HepG2 (cell line): ENCODE measurements around the gene OAF. TPM values are rescaled to one million over a fixed set of nuclear protein-coding genes. Genes with fewer than 3 reads are reported as not detected.

Experiments used
- ARID3A ChIP-seq: IDR thresholded peaks from 2 replicates; pipeline ENCODE4 v1.6.1; 2012; ENCODE audit warnings: low read depth, low read length, improper control_type of control experiment
- ARID4A ChIP-seq: sonication (generic); formaldehyde crosslinking; IDR thresholded peaks from 2 replicates; pipeline ENCODE4 v1.5.0; 2020; ENCODE audit warnings: mild to moderate bottlenecking, missing genetic modification reagents, borderline replicate concordance
- CENPX ChIP-seq: sonication (generic); formaldehyde crosslinking; IDR thresholded peaks from 2 replicates; pipeline ENCODE4 v1.9.0; 2021; ENCODE audit warnings: mild to moderate bottlenecking, missing genetic modification reagents, moderate library complexity
- MXI1 ChIP-seq: IDR thresholded peaks from 3 replicates; pipeline ENCODE4 v1.6.1; 2012; ENCODE audit warnings: low read depth, low read length, inconsistent platforms, borderline replicate concordance
- NFKBIZ ChIP-seq: IDR thresholded peaks from 2 replicates; pipeline ENCODE4 v1.6.1; 2018; ENCODE audit warnings: missing genetic modification reagents, missing compliant biosample characterization
- NR1H2 ChIP-seq: sonication (generic); formaldehyde crosslinking; IDR thresholded peaks from 2 replicates; pipeline ENCODE4 v1.8.1; 2022; ENCODE audit warnings: low read depth, missing genetic modification reagents, borderline replicate concordance
- POLR2AphosphoS2 ChIP-seq: IDR thresholded peaks from 2 replicates; pipeline ENCODE4 v1.6.1; 2011; ENCODE audit warnings: low read depth, low read length, improper control_type of control experiment
- PRMT3 ChIP-seq: sonication (generic); formaldehyde crosslinking; IDR thresholded peaks from 2 replicates; pipeline ENCODE4 v1.8.1; 2022; ENCODE audit warnings: low read depth, mild to moderate bottlenecking, moderate library complexity, missing genetic modification reagents, borderline replicate concordance
- RCOR2 ChIP-seq: IDR thresholded peaks from 2 replicates; pipeline ENCODE4 v1.6.1; 2016; ENCODE audit warnings: missing biosample characterization, missing genetic modification reagents
- SIN3A ChIP-seq: IDR thresholded peaks from 2 replicates; pipeline ENCODE4 v1.6.1; 2011; ENCODE audit warnings: low read depth, mild to moderate bottlenecking, control low read depth, low read length, borderline replicate concordance
- SRY ChIP-seq: sonication (generic); formaldehyde crosslinking; IDR thresholded peaks from 2 replicates; pipeline ENCODE4 v1.8.0; 2022; ENCODE audit warnings: mild to moderate bottlenecking, missing genetic modification reagents
- ZFP36L1 ChIP-seq: sonication (generic); formaldehyde crosslinking; IDR thresholded peaks from 2 replicates; pipeline ENCODE4 v1.8.0; 2022; ENCODE audit warnings: mild to moderate bottlenecking, missing genetic modification reagents, moderate library complexity
- ZNF260 ChIP-seq: sonication (generic); formaldehyde crosslinking; IDR thresholded peaks from 2 replicates; pipeline ENCODE4 v1.4.0; 2020; ENCODE audit warnings: missing genetic modification reagents, low read depth, mild to moderate bottlenecking, borderline replicate concordance
- ZNF414 ChIP-seq: sonication (generic); formaldehyde crosslinking; IDR thresholded peaks from 2 replicates; pipeline ENCODE4 v1.5.0; 2020; ENCODE audit warnings: missing genetic modification reagents
- ZNF451 ChIP-seq: sonication (generic); formaldehyde crosslinking; IDR thresholded peaks from 2 replicates; pipeline ENCODE4 v1.5.0; 2020; ENCODE audit warnings: mild to moderate bottlenecking, missing genetic modification reagents
- ZNF619 ChIP-seq: sonication (generic); formaldehyde crosslinking; IDR thresholded peaks from 2 replicates; pipeline ENCODE4 v1.4.0; 2020; ENCODE audit warnings: mild to moderate bottlenecking, missing genetic modification reagents
- ZNF773 ChIP-seq: sonication (generic); formaldehyde crosslinking; IDR thresholded peaks from 2 replicates; pipeline ENCODE4 v1.4.0; 2020; ENCODE audit warnings: missing genetic modification reagents, borderline replicate concordance
- polyA plus RNA-seq, 8 experiments: library from polyadenylated mRNA; depleted of rRNA in 3 of 8; stranded (reverse) in 7 of 8; unstranded in 1 of 8; fragments of >200 nt; fragmentation: Illumina TruSeq in 4 of 8; extraction: Trizol in 4 of 8; gene quantifications; 2 replicates each; pipeline versions ENCODE4 v1.2.1 to v1.2.3, GENCODE V29; 2011 to 2016; ENCODE audit warnings: low read depth in 4 of 8, missing spikeins in 1 of 8, mixed read lengths in 1 of 8; ENCODE audit not compliant: insufficient read depth in 1 of 8
- total RNA-seq, 5 experiments: library from RNA; depleted of rRNA; stranded (reverse); fragments of >200 nt; fragmentation: Illumina TruSeq; extraction: Trizol; gene quantifications; 2 replicates each; pipeline ENCODE4 v1.2.3, GENCODE V29; 2016; ENCODE audit warnings: low read depth in 1 of 5
- TF ChIP-seq, protein P1 (sequence below): sonication (generic); formaldehyde crosslinking; IDR thresholded peaks from 2 replicates; pipeline ENCODE4 v1.4.0; 2020; ENCODE audit warnings: missing genetic modification reagents, borderline replicate concordance

OAF gene
- total and polyA plus RNA-seq, 2 of the 13 experiments (the other 11 are each of a cell fraction or from before 2014, with no cell fraction given), result 63.7 to 94.6 TPM

DNA sequence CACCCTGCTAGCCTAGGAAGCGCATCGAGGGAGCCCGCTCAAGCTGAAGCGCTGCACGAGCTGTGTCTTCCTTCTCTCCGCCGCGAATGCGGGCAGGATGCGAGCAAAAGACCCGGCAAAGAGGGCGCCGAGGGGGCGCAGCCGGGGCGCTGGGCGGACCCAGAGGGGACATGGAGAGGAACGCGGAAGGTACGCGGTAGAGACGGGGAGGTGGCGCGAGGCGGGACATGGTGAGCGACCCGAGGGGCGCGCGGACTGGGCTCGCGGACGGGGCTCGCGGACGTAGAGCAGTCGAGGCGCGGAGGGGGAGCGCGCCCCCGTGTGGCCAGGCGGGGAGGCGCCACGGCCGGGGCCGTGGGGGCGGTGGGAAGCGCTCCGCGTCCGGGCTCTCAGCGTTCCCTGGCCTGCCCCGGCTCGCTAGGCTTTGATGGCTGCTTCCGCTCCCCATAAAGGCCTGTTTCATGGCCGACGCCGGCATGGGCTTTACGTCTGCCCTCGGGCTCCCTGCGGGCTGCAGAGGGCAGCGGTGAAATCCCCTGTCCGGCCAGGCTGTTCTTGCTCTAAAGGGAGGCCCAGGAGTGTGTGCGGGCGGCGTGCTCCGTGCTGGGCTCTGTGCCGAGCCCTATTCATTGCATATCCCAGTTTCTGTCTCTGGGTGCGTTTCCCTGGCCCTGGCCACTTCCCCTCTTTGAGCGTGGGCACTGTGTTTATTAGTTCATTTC is 41.7 kb upstream of the OAF start (continued):
- TF ChIP-seq ZNF414 (CRISPR knock-in tag) (no peak), ZNF619 (CRISPR knock-in tag) (no peak), MXI1 (no peak), ZNF451 (CRISPR knock-in tag) (0 out of 2 replicates have a peak, but pooled peaks have one; percentile 61), ARID4A (CRISPR knock-in tag) (peak; percentile 19; the same call in 1 of the 2 replicates), RCOR2 (CRISPR knock-in tag) (no peak), ZNF773 (CRISPR knock-in tag) (no peak), POLR2AphosphoS2 (no peak), ARID3A (no peak), ZFP36L1 (CRISPR knock-in tag) (no peak), ZNF260 (CRISPR knock-in tag) (no peak), PRMT3 (CRISPR knock-in tag) (no peak), CENPX (CRISPR knock-in tag) (no peak), SIN3A (no peak), NFKBIZ (CRISPR knock-in tag) (no peak), NR1H2 (CRISPR knock-in tag) (no peak), SRY (CRISPR knock-in tag) (no peak)
- TF ChIP-seq, protein P1, sequence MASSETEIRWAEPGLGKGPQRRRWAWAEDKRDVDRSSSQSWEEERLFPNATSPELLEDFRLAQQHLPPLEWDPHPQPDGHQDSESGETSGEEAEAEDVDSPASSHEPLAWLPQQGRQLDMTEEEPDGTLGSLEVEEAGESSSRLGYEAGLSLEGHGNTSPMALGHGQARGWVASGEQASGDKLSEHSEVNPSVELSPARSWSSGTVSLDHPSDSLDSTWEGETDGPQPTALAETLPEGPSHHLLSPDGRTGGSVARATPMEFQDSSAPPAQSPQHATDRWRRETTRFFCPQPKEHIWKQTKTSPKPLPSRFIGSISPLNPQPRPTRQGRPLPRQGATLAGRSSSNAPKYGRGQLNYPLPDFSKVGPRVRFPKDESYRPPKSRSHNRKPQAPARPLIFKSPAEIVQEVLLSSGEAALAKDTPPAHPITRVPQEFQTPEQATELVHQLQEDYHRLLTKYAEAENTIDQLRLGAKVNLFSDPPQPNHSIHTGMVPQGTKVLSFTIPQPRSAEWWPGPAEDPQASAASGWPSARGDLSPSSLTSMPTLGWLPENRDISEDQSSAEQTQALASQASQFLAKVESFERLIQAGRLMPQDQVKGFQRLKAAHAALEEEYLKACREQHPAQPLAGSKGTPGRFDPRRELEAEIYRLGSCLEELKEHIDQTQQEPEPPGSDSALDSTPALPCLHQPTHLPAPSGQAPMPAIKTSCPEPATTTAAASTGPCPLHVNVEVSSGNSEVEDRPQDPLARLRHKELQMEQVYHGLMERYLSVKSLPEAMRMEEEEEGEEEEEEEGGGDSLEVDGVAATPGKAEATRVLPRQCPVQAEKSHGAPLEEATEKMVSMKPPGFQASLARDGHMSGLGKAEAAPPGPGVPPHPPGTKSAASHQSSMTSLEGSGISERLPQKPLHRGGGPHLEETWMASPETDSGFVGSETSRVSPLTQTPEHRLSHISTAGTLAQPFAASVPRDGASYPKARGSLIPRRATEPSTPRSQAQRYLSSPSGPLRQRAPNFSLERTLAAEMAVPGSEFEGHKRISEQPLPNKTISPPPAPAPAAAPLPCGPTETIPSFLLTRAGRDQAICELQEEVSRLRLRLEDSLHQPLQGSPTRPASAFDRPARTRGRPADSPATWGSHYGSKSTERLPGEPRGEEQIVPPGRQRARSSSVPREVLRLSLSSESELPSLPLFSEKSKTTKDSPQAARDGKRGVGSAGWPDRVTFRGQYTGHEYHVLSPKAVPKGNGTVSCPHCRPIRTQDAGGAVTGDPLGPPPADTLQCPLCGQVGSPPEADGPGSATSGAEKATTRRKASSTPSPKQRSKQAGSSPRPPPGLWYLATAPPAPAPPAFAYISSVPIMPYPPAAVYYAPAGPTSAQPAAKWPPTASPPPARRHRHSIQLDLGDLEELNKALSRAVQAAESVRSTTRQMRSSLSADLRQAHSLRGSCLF (CRISPR knock-in tag), result no peak
